ENCODE data around the gene HOXA3.
A peak's percentile ranks its signal among the peaks of the same experiment; 100 is the strongest.

Gene HOXA3

GRCh38 chr7:27156508-27156898, 4.1 kb upstream of the HOXA3 start, which contains the start of gene HOXA7:
TSS of gene HOXA7 (minus strand) at chr7:27156675. CDS start at chr7:27156545, 130 bp downstream.
- DNase-seq (ENCODE audit: low spot score): peak; percentile 81

GRCh38 chr7:27155816-27156507, 3.6 kb upstream of the HOXA3 start:
- DNase-seq (ENCODE audit: low spot score): no peak

- peak; percentile 87 for DNase-seq (ENCODE audit: low spot score)
Observed at GRCh38 chr7:27154901-27155815, 2.8 kb upstream of the HOXA3 start.

GRCh38 chr7:27154369-27154768, 2.0 kb upstream of the HOXA3 start:
- DNase-seq (ENCODE audit: low spot score): no peak

- DNase-seq (ENCODE audit: low spot score): no peak
Observed at GRCh38 chr7:27153526-27153925, 1.1 kb upstream of the HOXA3 start.

GRCh38 chr7:27152816-27153442, 546 bp upstream of the HOXA3 start:
- DNase-seq (ENCODE audit: low spot score): no peak

GRCh38 chr7:27151341-27151930, 947 bp downstream of the HOXA3 start:
- DNase-seq (ENCODE audit: low spot score): no peak

GRCh38 chr7:27150568-27151340, 1.6 kb downstream of the HOXA3 start:
- DNase-seq (ENCODE audit: low spot score): peak; percentile 90

GRCh38 chr7:27149842-27150567, 2.4 kb downstream of the HOXA3 start:
- DNase-seq (ENCODE audit: low spot score): peak; percentile 10

GRCh38 chr7:27148756-27149641, 3.4 kb downstream of the HOXA3 start:
- DNase-seq (ENCODE audit: low spot score): peak; percentile 60

GRCh38 chr7:27148031-27148755, 4.2 kb downstream of the HOXA3 start:
- peak; percentile 87 for DNase-seq (ENCODE audit: low spot score)

- peak; percentile 78 for DNase-seq (ENCODE audit: low spot score)
Observed at GRCh38 chr7:27147199-27148030, 5.0 kb downstream of the HOXA3 start, which contains the start of gene HOXA6. TSS of gene HOXA6 (minus strand) at chr7:27147774. CDS start at chr7:27147749, 25 bp downstream.

GRCh38 chr7:27146491-27147198, 5.7 kb downstream of the HOXA3 start:
- peak; percentile 53 for DNase-seq (ENCODE audit: low spot score)

GRCh38 chr7:27145914-27146412, 6.4 kb downstream of the HOXA3 start:
- no peak for DNase-seq (ENCODE audit: low spot score)

- DNase-seq (ENCODE audit: low spot score): no peak
Observed at GRCh38 chr7:27145165-27145913, 7.0 kb downstream of the HOXA3 start.

- no peak for DNase-seq (ENCODE audit: low spot score)
Observed at GRCh38 chr7:27144781-27145164, 7.6 kb downstream of the HOXA3 start.
